Mesenchymal stem cell (in vitro differentiated cells and primary cell): ENCODE measurements around the gene PTPRCAP.
A peak's percentile ranks its signal among the peaks of the same experiment; 100 is the strongest.

ENCODE experiments used
- DNase-seq: peaks from one replicate; pipeline ENCODE4 v3.0.0-alpha.2; 2013
- H2AFZ ChIP-seq: one replicate; pipeline ENCODE4 v1.6.1; 2013; ENCODE audit warnings: low read depth, mild to moderate bottlenecking, control low read depth, inconsistent platforms, low read length, moderate library complexity
- H2AK5ac ChIP-seq: 2 replicates; pipeline ENCODE4 v1.6.1; 2013; ENCODE audit warnings: low read length, moderate library complexity, mild to moderate bottlenecking, inconsistent platforms; ENCODE audit not compliant: severe bottlenecking
- H2BK120ac ChIP-seq: one replicate; pipeline ENCODE4 v1.6.1; 2013; ENCODE audit warnings: low read depth, mild to moderate bottlenecking, inconsistent platforms, low read length, moderate library complexity
- H2BK12ac ChIP-seq, 2 experiments: one replicate each; pipeline ENCODE4 v1.6.1; 2013; ENCODE audit warnings: inconsistent platforms in 2 of 2, low read length in 2 of 2, mild to moderate bottlenecking in 2 of 2, moderate library complexity in 2 of 2, control low read depth in 1 of 2
- H2BK15ac ChIP-seq: one replicate; pipeline ENCODE4 v1.6.1; 2013; ENCODE audit warnings: mild to moderate bottlenecking, low read depth, inconsistent platforms; ENCODE audit not compliant: poor library complexity, severe bottlenecking
- H2BK5ac ChIP-seq: 2 replicates; pipeline ENCODE4 v1.6.1; 2013; ENCODE audit warnings: low read depth, mild to moderate bottlenecking, low read length, control low read depth, inconsistent platforms; ENCODE audit not compliant: poor library complexity, severe bottlenecking
- H3K14ac ChIP-seq, 2 experiments: one replicate each; pipeline ENCODE4 v1.6.1; 2013; ENCODE audit warnings: inconsistent platforms in 2 of 2, low read length in 2 of 2, control low read depth in 1 of 2, mild to moderate bottlenecking in 1 of 2, moderate library complexity in 1 of 2
- H3K18ac ChIP-seq, 2 experiments: one replicate each; pipeline ENCODE4 v1.6.1; 2013; ENCODE audit warnings: inconsistent platforms in 2 of 2, low read length in 2 of 2, control low read depth in 1 of 2, low read depth in 1 of 2, mild to moderate bottlenecking in 1 of 2
- H3K23ac ChIP-seq, 2 experiments: one replicate each; pipeline ENCODE4 v1.6.1; 2013; ENCODE audit warnings: inconsistent platforms in 2 of 2, low read length in 2 of 2, mild to moderate bottlenecking in 2 of 2, moderate library complexity in 2 of 2, control low read depth in 1 of 2
- H3K27ac ChIP-seq: 2 replicates; pipeline ENCODE4 v1.5.1; 2013; ENCODE audit warnings: mild to moderate bottlenecking, moderate library complexity, low read length, control low read depth, inconsistent platforms; ENCODE audit not compliant: poor library complexity, severe bottlenecking
- H3K27me3 ChIP-seq, 2 experiments: 2 replicates each; pipeline versions ENCODE4 v1.6.1 to v1.7.0; 2013; ENCODE audit warnings: low read length in 2 of 2, mild to moderate bottlenecking in 2 of 2, moderate library complexity in 2 of 2, control low read depth in 1 of 2, inconsistent platforms in 1 of 2; ENCODE audit not compliant: control insufficient read depth in 1 of 2, insufficient read depth in 1 of 2
- H3K36me3 ChIP-seq, 2 experiments: 2 replicates each; pipeline versions ENCODE4 v1.6.1 to v1.7.0; 2013; ENCODE audit warnings: low read length in 2 of 2, control low read depth in 1 of 2, inconsistent platforms in 1 of 2, low read depth in 1 of 2, mild to moderate bottlenecking in 1 of 2; ENCODE audit not compliant: insufficient read depth in 2 of 2, control insufficient read depth in 1 of 2
- H3K4ac ChIP-seq, 2 experiments: one replicate each; pipeline ENCODE4 v1.6.1; 2013; ENCODE audit warnings: inconsistent platforms in 2 of 2, low read length in 2 of 2, mild to moderate bottlenecking in 2 of 2, moderate library complexity in 2 of 2, control low read depth in 1 of 2, low read depth in 1 of 2
- H3K4me1 ChIP-seq: 2 replicates; pipeline ENCODE4 v1.6.1; 2013; ENCODE audit warnings: low read depth, low read length, control low read depth; ENCODE audit not compliant: control insufficient read depth, insufficient read depth
- H3K4me2 ChIP-seq: 2 replicates; pipeline ENCODE4 v1.6.1; 2013; ENCODE audit warnings: low read length, mild to moderate bottlenecking, inconsistent platforms; ENCODE audit not compliant: poor library complexity, severe bottlenecking
- H3K4me3 ChIP-seq, 2 experiments: 2 replicates each; pipeline versions ENCODE4 v1.5.1 to v1.7.0; 2013; ENCODE audit warnings: low read length in 2 of 2, mild to moderate bottlenecking in 2 of 2, control low read depth in 1 of 2, low read depth in 1 of 2; ENCODE audit not compliant: insufficient read depth in 1 of 2
- H3K79me1 ChIP-seq: replicated peaks from 2 replicates; pipeline ENCODE4 v1.6.1; 2013; ENCODE audit warnings: mild to moderate bottlenecking, control low read depth, low read length, inconsistent platforms; ENCODE audit not compliant: poor library complexity, severe bottlenecking
- H3K9ac ChIP-seq: 2 replicates; pipeline ENCODE4 v1.7.0; 2013; ENCODE audit warnings: mild to moderate bottlenecking, low read length, moderate library complexity
- H3K9me3 ChIP-seq: 2 replicates; pipeline ENCODE4 v1.7.0; 2013; ENCODE audit warnings: mild to moderate bottlenecking, low read length; ENCODE audit not compliant: control insufficient read depth
- H4K8ac ChIP-seq: one replicate; pipeline ENCODE4 v1.6.1; 2013; ENCODE audit warnings: inconsistent platforms, mild to moderate bottlenecking, low read length, moderate library complexity
- H4K91ac ChIP-seq: one replicate; pipeline ENCODE4 v1.6.1; 2013; ENCODE audit warnings: mild to moderate bottlenecking, low read length, inconsistent platforms
- whole genome bisulfite sequencing: methylation state at CpG from one replicate; pipeline ENCODE4 v1.1.7; 2013; ENCODE audit warnings: mixed read lengths; 5-methylcytosine and 5-hydroxymethylcytosine counted together

PTPRCAP gene

GRCh38 chr11:67409781-67410368 is 27.6 kb downstream of the PTPRCAP start:
- no peak overlapping the region for H3K23ac ChIP-seq
- H3K4me2 ChIP-seq: no peak overlapping the region
- H4K8ac ChIP-seq: no peak overlapping the region
- WGBS: 51% methylated on average over 12 of the region's 13 CpGs
- H2BK5ac ChIP-seq: no peak overlapping the region
- H2AFZ ChIP-seq: peak overlapping the region; percentile 11
- peak overlapping the region in 1 of 2 experiments; percentile 25 for H3K18ac ChIP-seq
- no peak overlapping the region for H3K4me3 ChIP-seq
- no peak for DNase-seq
- no peak overlapping the region for H2BK15ac ChIP-seq
- no peak overlapping the region for H3K4ac ChIP-seq
- H2BK12ac ChIP-seq: no peak overlapping the region
- H4K91ac ChIP-seq: no peak overlapping the region
- no peak overlapping the region for H3K9ac ChIP-seq
- H3K36me3 ChIP-seq: no peaks in the 10 kb centered on the region
- peaks cover 40 to 83% of the 10 kb centered on the region in 2 experiments for H3K27me3 ChIP-seq
- H3K14ac ChIP-seq: peak overlapping the region in 1 of 2 experiments; percentile 28
- no peaks in the 10 kb centered on the region for H3K9me3 ChIP-seq
- peaks cover 10% of the 10 kb centered on the region for H3K4me1 ChIP-seq
- no peak overlapping the region for H2BK120ac ChIP-seq
- no peaks in the 10 kb centered on the region for H3K79me1 ChIP-seq
- no peak overlapping the region for H2AK5ac ChIP-seq
- no peak overlapping the region for H3K27ac ChIP-seq

GRCh38 chr11:67409261-67409666 is 28.2 kb downstream of the PTPRCAP start:
- no peaks in the 10 kb centered on the region for H3K36me3 ChIP-seq
- H3K4me3 ChIP-seq: no peak overlapping the region

GRCh38 chr11:67408437-67409200 is 28.9 kb downstream of the PTPRCAP start:
- peaks cover 38 to 77% of the 10 kb centered on the region in 2 experiments for H3K27me3 ChIP-seq
- H3K27ac ChIP-seq: no peak overlapping the region
- no peak overlapping the region for H3K14ac ChIP-seq
- 86% methylated on average over 18 of the region's 18 CpGs for WGBS
- H3K4me2 ChIP-seq: no peak overlapping the region
- H4K91ac ChIP-seq: no peak overlapping the region
- no peak overlapping the region for H2BK5ac ChIP-seq
- no peak overlapping the region for H3K23ac ChIP-seq
- no peak overlapping the region for H2BK12ac ChIP-seq
- no peak overlapping the region for H3K18ac ChIP-seq
- no peak overlapping the region for H3K4me3 ChIP-seq
- H3K4me1 ChIP-seq: peaks cover 11% of the 10 kb centered on the region
- H3K4ac ChIP-seq: no peak overlapping the region
- no peak for DNase-seq
- no peaks in the 10 kb centered on the region for H3K79me1 ChIP-seq
- H3K9me3 ChIP-seq: no peaks in the 10 kb centered on the region
- H3K9ac ChIP-seq: no peak overlapping the region
- H3K36me3 ChIP-seq: no peaks in the 10 kb centered on the region
- no peak overlapping the region for H2AFZ ChIP-seq
- no peak overlapping the region for H2BK15ac ChIP-seq
- no peak overlapping the region for H4K8ac ChIP-seq
- no peak overlapping the region for H2BK120ac ChIP-seq
- no peak overlapping the region for H2AK5ac ChIP-seq

More at GRCh38 chr11:67409261-67409666, 28.2 kb downstream of the PTPRCAP start:
- Histone ChIP-seq H2BK15ac (no peak overlapping the region), H3K4me1 (peaks cover 10% of the 10 kb centered on the region), H3K27ac (no peak overlapping the region), H2BK12ac (no peak overlapping the region), H2BK5ac (no peak overlapping the region), H3K79me1 (no peaks in the 10 kb centered on the region), H3K9ac (no peak overlapping the region), H2BK120ac (no peak overlapping the region), H4K8ac (no peak overlapping the region), H3K18ac (no peak overlapping the region), H3K4me2 (no peak overlapping the region), H3K27me3 (peaks cover 38 to 77% of the 10 kb centered on the region in 2 experiments), H3K4ac (no peak overlapping the region), H3K14ac (no peak overlapping the region), H3K23ac (no peak overlapping the region), H2AFZ (no peak overlapping the region), H4K91ac (no peak overlapping the region), H2AK5ac (no peak overlapping the region), H3K9me3 (no peaks in the 10 kb centered on the region)
- no peak for DNase-seq
- 83% methylated on average over 24 of the region's 24 CpGs for WGBS

GRCh38 chr11:67407688-67408163 is 29.8 kb downstream of the PTPRCAP start:
- Histone ChIP-seq H2AFZ (no peak overlapping the region), H2BK5ac (no peak overlapping the region), H4K8ac (no peak overlapping the region), H4K91ac (no peak overlapping the region), H3K4me1 (peaks cover 12% of the 10 kb centered on the region), H3K9me3 (no peaks in the 10 kb centered on the region), H2BK120ac (no peak overlapping the region), H2BK12ac (no peak overlapping the region), H3K4me2 (no peak overlapping the region), H3K4me3 (no peak overlapping the region), H3K9ac (no peak overlapping the region), H2AK5ac (no peak overlapping the region), H3K14ac (no peak overlapping the region), H3K18ac (no peak overlapping the region), H3K27me3 (peaks cover 31 to 68% of the 10 kb centered on the region in 2 experiments), H3K79me1 (no peaks in the 10 kb centered on the region), H3K36me3 (no peaks in the 10 kb centered on the region), H3K27ac (no peak overlapping the region), H2BK15ac (no peak overlapping the region), H3K4ac (no peak overlapping the region), H3K23ac (no peak overlapping the region)
- no peak for DNase-seq
- WGBS: 79% methylated on average over 12 of the region's 12 CpGs
